NCI-H446 (cell line): ENCODE results near the gene CACNA1B.
"Not testable (repeated sequence)": the region's sequence is repeated elsewhere in the genome, so short reads cannot be mapped to it uniquely, and the experiment has no call there.

Source experiments
- DNase-seq, 2 experiments: peaks; one replicate each; lab custom pipeline; 2025; lab: John Stamatoyannopoulos, UW

CACNA1B gene

GRCh38 chr9:138099803-138100598 is 222.4 kb downstream of the CACNA1B start:
- DNase-seq: peak in 1 of 2 experiments; percentile 4

GRCh38 chr9:138100711-138101350 is 223.2 kb downstream of the CACNA1B start:
- DNase-seq: no peak

- no peak for DNase-seq
These were observed 224.1 kb downstream of the CACNA1B start for GRCh38 chr9:138101444-138102234.

- DNase-seq: no peak
These were observed 224.9 kb downstream of the CACNA1B start for GRCh38 chr9:138102246-138103051.

- no peak for DNase-seq
These were observed 225.7 kb downstream of the CACNA1B start for GRCh38 chr9:138103111-138103848.

GRCh38 chr9:138103849-138104206 is 226.2 kb downstream of the CACNA1B start:
- no peak for DNase-seq

- DNase-seq: no peak
These were observed 226.9 kb downstream of the CACNA1B start for GRCh38 chr9:138104251-138105122.

- DNase-seq: no peak
These were observed 227.5 kb downstream of the CACNA1B start for GRCh38 chr9:138105123-138105415.

GRCh38 chr9:138105561-138106505 is 228.3 kb downstream of the CACNA1B start:
- no peak for DNase-seq

GRCh38 chr9:138107039-138107438 is 229.5 kb downstream of the CACNA1B start:
- DNase-seq: not testable (repeated sequence)

GRCh38 chr9:138111607-138112006 is 234.0 kb downstream of the CACNA1B start:
- DNase-seq: no peak

GRCh38 chr9:138112090-138112748 is 234.6 kb downstream of the CACNA1B start:
- no peak for DNase-seq

GRCh38 chr9:138112791-138113600 is 235.4 kb downstream of the CACNA1B start:
- DNase-seq: no peak

GRCh38 chr9:138113701-138114325 is 236.2 kb downstream of the CACNA1B start:
- DNase-seq: not testable (repeated sequence)

- no peak for DNase-seq
These were observed 237.1 kb downstream of the CACNA1B start for GRCh38 chr9:138114501-138115245.

GRCh38 chr9:138115506-138115905 is 237.9 kb downstream of the CACNA1B start:
- DNase-seq: no peak

- DNase-seq: no peak
These were observed 238.9 kb downstream of the CACNA1B start for GRCh38 chr9:138116521-138116920.
